Measurements from ENCODE around the gene ERC2.

ERC2 gene

GRCh38 chr3:56295161-56295560 is 173.1 kb downstream of the ERC2 start (continued):
- TF ChIP-seq CREB5 (CRISPR knock-in tag; IDR thresholded peaks at IDR 0.05; ENCODE audit: low read depth) (no peak), ZFP30 (CRISPR knock-in tag; IDR thresholded peaks at IDR 0.05) (no peak), ZNF565 (CRISPR knock-in tag; conservative IDR thresholded peaks at IDR 0.05; ENCODE audit: low read depth) (no peak), RARB (CRISPR knock-in tag; IDR thresholded peaks at IDR 0.05) (no peak), ESRRG (CRISPR knock-in tag; IDR thresholded peaks at IDR 0.05) (no peak), ZNF8 (CRISPR knock-in tag; IDR thresholded peaks at IDR 0.05) (no peak), TCF4 (CRISPR knock-in tag; IDR thresholded peaks at IDR 0.05; ENCODE audit: borderline replicate concordance) (no peak)

GRCh38 chr3:56294286-56294685 is 174.0 kb downstream of the ERC2 start:
- TF ChIP-seq ARNTL (CRISPR knock-in tag; IDR thresholded peaks at IDR 0.05; ENCODE audit: borderline replicate concordance, low read depth) (no peak), ZNF565 (CRISPR knock-in tag; conservative IDR thresholded peaks at IDR 0.05; ENCODE audit: low read depth) (no peak), CSDC2 (CRISPR knock-in tag; IDR thresholded peaks at IDR 0.05) (no peak), OSR1 (CRISPR knock-in tag; IDR thresholded peaks at IDR 0.05) (no peak), TSHZ2 (CRISPR knock-in tag; IDR thresholded peaks at IDR 0.05) (no peak), ESRRG (CRISPR knock-in tag; IDR thresholded peaks at IDR 0.05) (no peak), SNAI2 (CRISPR knock-in tag; IDR thresholded peaks at IDR 0.05) (no peak), PATZ1 (CRISPR knock-in tag; IDR thresholded peaks at IDR 0.05; ENCODE audit: borderline replicate concordance) (no peak), GLIS3 (CRISPR knock-in tag; IDR thresholded peaks at IDR 0.05) (no peak), ZFP3 (CRISPR knock-in tag; IDR thresholded peaks at IDR 0.05) (no peak), RARB (CRISPR knock-in tag; IDR thresholded peaks at IDR 0.05) (no peak), CSRNP3 (CRISPR knock-in tag; IDR thresholded peaks at IDR 0.05) (no peak), ZNF8 (CRISPR knock-in tag; IDR thresholded peaks at IDR 0.05) (no peak), ISL1 (CRISPR knock-in tag; IDR thresholded peaks at IDR 0.05) (no peak), TOX (CRISPR knock-in tag; IDR thresholded peaks at IDR 0.05; ENCODE audit: borderline replicate concordance) (no peak), ZFP30 (CRISPR knock-in tag; IDR thresholded peaks at IDR 0.05) (no peak), CREB5 (CRISPR knock-in tag; IDR thresholded peaks at IDR 0.05; ENCODE audit: low read depth) (no peak)
- ATAC-seq, result no peak

- no peak for ATAC-seq
- TF ChIP-seq TOX (CRISPR knock-in tag; IDR thresholded peaks at IDR 0.05; ENCODE audit: borderline replicate concordance) (no peak), ISL1 (CRISPR knock-in tag; IDR thresholded peaks at IDR 0.05) (no peak), ZC3H10 (CRISPR knock-in tag; IDR thresholded peaks at IDR 0.05) (no peak), ARNTL (CRISPR knock-in tag; IDR thresholded peaks at IDR 0.05; ENCODE audit: borderline replicate concordance, low read depth) (no peak)
These were observed 176.3 kb downstream of the ERC2 start for GRCh38 chr3:56291953-56292352.

GRCh38 chr3:56291244-56291680 is 177.0 kb downstream of the ERC2 start:
- TF ChIP-seq CREB5 (CRISPR knock-in tag; IDR thresholded peaks at IDR 0.05; ENCODE audit: low read depth), result no peak
- no peak for TF ChIP-seq ZNF8 (CRISPR knock-in tag; IDR thresholded peaks at IDR 0.05)
- no peak for TF ChIP-seq GLIS3 (CRISPR knock-in tag; IDR thresholded peaks at IDR 0.05)
- no peak for TF ChIP-seq ZFP30 (CRISPR knock-in tag; IDR thresholded peaks at IDR 0.05)
- no peak for ATAC-seq

Data from SK-N-SH treated with all-trans-retinoic acid at 6 μM for 48 hours (cell line).